Endothelial cell of umbilical vein (primary cell): Measurements from ENCODE around the gene NPM1. TPM values are rescaled to one million over a fixed set of nuclear protein-coding genes. Genes with fewer than 3 reads are reported as not detected.
A peak's percentile ranks its signal among the peaks of the same experiment; 100 is the strongest.

Experiments used
- BruUV-seq: library from RNA; stranded (reverse); fragments of 400-500 nt; replicated peaks from 2 replicates; lab custom pipeline; 2021; lab: Mats Ljungman, UMichigan
- CTCF ChIA-PET: fragments of 300-600, 350-600 bp; sonication (Branson Sonifier 250); formaldehyde crosslinking; loops from one replicate; lab custom pipeline; 2021; ENCODE audit warnings: antibody characterized with exemption, inconsistent platforms; lab: Charles Lee
- POLR2A ChIA-PET: fragments of 300-600, 350-600 bp; sonication (Branson Sonifier 250); formaldehyde crosslinking; loops from one replicate; lab custom pipeline; 2021; ENCODE audit warnings: antibody characterized with exemption, inconsistent platforms; lab: Charles Lee
- DNase-seq: peaks from one replicate; pipeline ENCODE4 v3.0.0-alpha.2; 2011; ENCODE audit warnings: low read depth, low spot score
- FAIRE-seq: peaks from 2 replicates; lab custom pipeline; 2011; peaks lifted over from hg19 to GRCh38; lab: Jason Lieb, UNC
- H2AFZ ChIP-seq: 2 replicates; pipeline ENCODE4 v1.6.0; 2012; ENCODE audit warnings: low read depth, low read length, control low read depth, inconsistent platforms
- H3K27ac ChIP-seq: 2 replicates; pipeline ENCODE4 v1.5.1; 2011; ENCODE audit warnings: low read depth, mild to moderate bottlenecking, control low read depth, low read length, moderate library complexity; ENCODE audit not compliant: insufficient read depth
- H3K27me3 ChIP-seq, 2 experiments: 2 replicates each; pipeline versions ENCODE4 v1.6.0 to v1.6.1; 2011; ENCODE audit warnings: low read length in 2 of 2, mixed read lengths in 1 of 2; ENCODE audit not compliant: control insufficient read depth in 2 of 2, insufficient read depth in 2 of 2
- H3K36me3 ChIP-seq, 2 experiments: 2 replicates in 1 of 2; 3 replicates in 1 of 2; pipeline ENCODE4 v1.5.1; 2011; ENCODE audit warnings: low read length in 2 of 2, mild to moderate bottlenecking in 1 of 2, moderate library complexity in 1 of 2; ENCODE audit not compliant: control insufficient read depth in 2 of 2, insufficient read depth in 2 of 2; ENCODE audit errors: extremely low read depth in 1 of 2
- H3K4me1 ChIP-seq: 3 replicates; pipeline ENCODE4 v1.5.1; 2011; ENCODE audit warnings: mild to moderate bottlenecking, low read length; ENCODE audit not compliant: control insufficient read depth, insufficient read depth; ENCODE audit errors: extremely low read depth
- H3K4me2 ChIP-seq: 2 replicates; pipeline ENCODE4 v1.6.1; 2011; ENCODE audit warnings: low read length, control low read depth, mixed read lengths; ENCODE audit not compliant: insufficient read depth
- H3K4me3 ChIP-seq, 3 experiments: fragments of 200-600 bp in 1 of 3; sonication (generic), shearing (Covaris generic) in 1 of 3; replicated peaks in 1 of 3; 2 replicates each; pipeline ENCODE4 v1.5.1; 2011 to 2016; ENCODE audit warnings: control low read depth in 3 of 3, low read length in 3 of 3, mild to moderate bottlenecking in 2 of 3, inconsistent platforms in 1 of 3, low read depth in 1 of 3, moderate library complexity in 1 of 3; ENCODE audit not compliant: insufficient read depth in 1 of 3
- H3K79me2 ChIP-seq: 2 replicates; pipeline ENCODE4 v1.6.0; 2012; ENCODE audit warnings: low read length, inconsistent platforms; ENCODE audit not compliant: control insufficient read depth, insufficient read depth
- H3K9ac ChIP-seq: replicated peaks from 2 replicates; pipeline ENCODE3; 2011; ENCODE audit warnings: low read length, control low read depth; ENCODE audit not compliant: insufficient read depth; ENCODE audit errors: extremely low read depth
- H3K9me1 ChIP-seq: replicated peaks from 3 replicates; pipeline ENCODE4 v1.6.0; 2011; ENCODE audit warnings: mild to moderate bottlenecking, low read length; ENCODE audit not compliant: control insufficient read depth, insufficient read depth; ENCODE audit errors: extremely low read depth
- H3K9me3 ChIP-seq: replicated peaks from 2 replicates; pipeline ENCODE4 v1.5.1; 2012; ENCODE audit warnings: low read length, inconsistent platforms; ENCODE audit not compliant: control insufficient read depth, insufficient read depth
- H4K20me1 ChIP-seq: replicated peaks from 2 replicates; pipeline ENCODE3; 2011; ENCODE audit warnings: mild to moderate bottlenecking, low read length; ENCODE audit not compliant: control insufficient read depth, insufficient read depth; ENCODE audit errors: extremely low read depth
- CTCF ChIP-seq, 2 donors: IDR thresholded peaks; 1 replicate in 1 of 2; 2 replicates in 1 of 2; pipeline ENCODE4 v1.5.1; 2011; ENCODE audit warnings: low read length in 2 of 2, mild to moderate bottlenecking in 2 of 2, moderate library complexity in 2 of 2, control low read depth in 1 of 2, inconsistent platforms in 1 of 2, low read depth in 1 of 2; ENCODE audit not compliant: insufficient read depth in 1 of 2; ENCODE audit errors: extremely low read depth in 1 of 2
- EZH2 ChIP-seq: IDR thresholded peaks from 2 replicates; pipeline ENCODE4 v1.6.1; 2012; ENCODE audit warnings: borderline replicate concordance, low read depth, mild to moderate bottlenecking, moderate library complexity, low read length, inconsistent platforms; ENCODE audit not compliant: severe bottlenecking
- FOS ChIP-seq: IDR thresholded peaks from 2 replicates; pipeline ENCODE4 v1.6.1; 2011; ENCODE audit warnings: mild to moderate bottlenecking, low read length, moderate library complexity, borderline replicate concordance; ENCODE audit not compliant: insufficient read depth
- GATA2 ChIP-seq: IDR thresholded peaks from 2 replicates; pipeline ENCODE4 v1.7.0; 2011; ENCODE audit warnings: low read depth, mild to moderate bottlenecking, moderate library complexity, mixed read lengths, low read length; ENCODE audit not compliant: insufficient read length, insufficient read depth
- JUN ChIP-seq: IDR thresholded peaks from 2 replicates; pipeline ENCODE4 v1.6.1; 2011; ENCODE audit warnings: borderline replicate concordance, low read depth; ENCODE audit not compliant: insufficient read length, insufficient read depth
- MYC ChIP-seq: IDR thresholded peaks from one replicate; pipeline ENCODE4 v1.6.1; 2011; ENCODE audit warnings: mild to moderate bottlenecking, low read depth, low read length
- POLR2A ChIP-seq: IDR thresholded peaks from 2 replicates; pipeline ENCODE4 v1.6.1; 2012; ENCODE audit warnings: low read depth, mild to moderate bottlenecking, control low read depth, low read length
- POLR2AphosphoS5 ChIP-seq: IDR thresholded peaks from 2 replicates; pipeline ENCODE4 v1.6.1; 2012; ENCODE audit warnings: low read depth, mild to moderate bottlenecking, control low read depth, low read length, moderate library complexity; ENCODE audit not compliant: insufficient read depth
- dilution Hi-C: fragments of 300-500 bp; cut with MboI; formaldehyde crosslinking; loops from one replicate; pipeline ENCODE4 v1.15.0; 2019; ENCODE audit warnings: low sequenced_read_pairs; ENCODE audit not compliant: extremely low pct_ligation_motif_present
- intact Hi-C: fragments of 100-400 bp; cut with micrococcal nuclease; formaldehyde crosslinking; loops from one replicate; pipeline ENCODE4 v1.10.0; 2022
- polyA plus RNA-seq, 4 experiments: library from polyadenylated mRNA; depleted of rRNA in 3 of 4; stranded (reverse) in 3 of 4; unstranded in 1 of 4; fragments of >200 nt; gene quantifications; 2 replicates each; pipeline versions ENCODE4 v1.2.1 to v1.2.3, GENCODE V29; 2011 to 2012; ENCODE audit warnings: missing spikeins in 1 of 4
- total RNA-seq: library from RNA; stranded (reverse); gene quantifications from 2 replicates; pipeline ENCODE4 v1.2.3, GENCODE V29; 2021
- TF ChIP-seq, protein P1 (sequence below): IDR thresholded peaks from 2 replicates; pipeline ENCODE4 v1.6.1; 2011; ENCODE audit not compliant: insufficient read depth, insufficient read length

Gene NPM1
- total and polyA plus RNA-seq, 2 donors (not counting 3 experiments of a cell fraction or from before 2014, with no cell fraction given), result 618 to 1,695 TPM

- ChIA-PET POLR2A (no interaction called here), CTCF (interaction anchor here (0.6 kb wide), 1 partner anchor 74 kb away, joined by 4 read pairs; no protein-coding TSS in a partner anchor)
- intact Hi-C loops, result loop anchor here (1.0 kb wide), 1 partner anchor 179 kb away; no protein-coding TSS in a partner anchor
- dilution Hi-C loops, result no loop called here
- Histone ChIP-seq H4K20me1 (no peaks in the 10 kb centered on the region), H3K9me3 (no peaks in the 10 kb centered on the region), H3K4me2 (no peak overlapping the region), H3K27ac (peak overlapping the region; percentile 95), H3K27me3 (peaks cover 0 to 2% of the 10 kb centered on the region in 2 experiments), H3K4me1 (peaks cover 15% of the 10 kb centered on the region), H3K4me3 (no peak overlapping the region), H3K79me2 (no peaks in the 10 kb centered on the region), H3K9me1 (no peaks in the 10 kb centered on the region), H3K9ac (peak overlapping the region; percentile 45), H2AFZ (peak overlapping the region; percentile 85), H3K36me3 (no peaks in the 10 kb centered on the region)
- no peak for DNase-seq
- FAIRE-seq, result no peak
- BruUV-seq, result no TSS peak
- TF ChIP-seq CTCF (IDR thresholded peaks at IDR 0.05; ENCODE audit: extremely low read depth in 1 of 2, insufficient read depth in 1 of 2, low read depth in 1 of 2, low read length in 2 of 2), result no peak
- TF ChIP-seq, protein P1, sequence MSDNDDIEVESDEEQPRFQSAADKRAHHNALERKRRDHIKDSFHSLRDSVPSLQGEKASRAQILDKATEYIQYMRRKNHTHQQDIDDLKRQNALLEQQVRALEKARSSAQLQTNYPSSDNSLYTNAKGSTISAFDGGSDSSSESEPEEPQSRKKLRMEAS, result no peak
- no peak for TF ChIP-seq FOS
- no peak for TF ChIP-seq JUN
- TF ChIP-seq POLR2A, result no peak
- no peak for TF ChIP-seq MYC
- no peak for TF ChIP-seq GATA2
- no peak for TF ChIP-seq EZH2
- no peak for TF ChIP-seq POLR2AphosphoS5
These were observed 63.8 kb downstream of the NPM1 start for GRCh38 chr5:171451421-171451820.
